Stimulated activated CD4-positive, alpha-beta T cell treated with anti-CD3 and anti-CD28 coated beads, Interleukin-12 subunit alpha, Interleukin-12 subunit beta, amount 100 ng/mL, for 48 hours (primary cell): ENCODE measurements around the gene CIDEA.
"Not testable (repeated sequence)": the region's sequence is repeated elsewhere in the genome, so short reads cannot be mapped to it uniquely, and the experiment has no call there.

Experiments used
- DNase-seq, 3 donors: peaks; one replicate each; pipeline ENCODE4 v3.0.0-alpha.2; 2020; ENCODE audit warnings: low read depth in 2 of 3, low spot score in 1 of 3

The CIDEA gene

DNA sequence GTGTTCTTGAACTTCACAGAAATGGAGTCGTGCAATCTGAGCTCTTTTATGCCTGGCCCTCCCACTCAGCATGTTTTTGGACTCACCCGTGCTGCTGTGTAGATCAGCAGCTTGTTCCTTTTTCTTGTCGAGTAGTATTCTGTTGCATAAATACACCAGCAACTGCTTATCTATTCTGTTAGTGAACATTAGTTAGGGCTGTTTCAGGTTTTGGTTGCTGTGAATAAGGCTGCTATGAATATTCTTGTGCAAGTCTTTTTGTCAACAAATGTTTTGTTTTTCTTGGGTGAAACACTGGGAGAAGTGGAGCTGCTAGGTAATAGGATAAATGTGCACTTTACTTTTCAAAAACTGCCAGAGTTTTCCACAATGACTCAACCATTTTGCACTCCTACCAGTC lies 15.3 kb upstream of the CIDEA start:
- DNase-seq, result no peak

DNA sequence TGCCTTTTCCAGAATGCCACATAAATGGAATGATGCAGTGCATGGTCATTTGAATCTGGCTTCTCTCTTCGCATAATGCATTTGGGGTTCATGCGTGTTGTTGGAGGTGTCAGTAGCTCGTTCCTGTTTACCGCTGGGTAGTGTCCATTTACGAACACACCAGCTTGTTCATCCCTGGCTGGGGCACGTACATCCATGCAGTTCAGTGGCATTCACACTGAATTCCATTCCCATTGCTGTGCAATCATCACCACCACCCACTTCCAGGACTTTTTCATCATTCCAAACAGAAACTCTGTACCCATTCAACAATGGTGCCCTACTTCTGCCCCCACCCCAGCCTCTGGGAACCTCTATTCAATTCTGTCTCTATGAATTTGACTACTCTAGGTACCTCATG lies 14.7 kb upstream of the CIDEA start:
- no peak for DNase-seq

DNA sequence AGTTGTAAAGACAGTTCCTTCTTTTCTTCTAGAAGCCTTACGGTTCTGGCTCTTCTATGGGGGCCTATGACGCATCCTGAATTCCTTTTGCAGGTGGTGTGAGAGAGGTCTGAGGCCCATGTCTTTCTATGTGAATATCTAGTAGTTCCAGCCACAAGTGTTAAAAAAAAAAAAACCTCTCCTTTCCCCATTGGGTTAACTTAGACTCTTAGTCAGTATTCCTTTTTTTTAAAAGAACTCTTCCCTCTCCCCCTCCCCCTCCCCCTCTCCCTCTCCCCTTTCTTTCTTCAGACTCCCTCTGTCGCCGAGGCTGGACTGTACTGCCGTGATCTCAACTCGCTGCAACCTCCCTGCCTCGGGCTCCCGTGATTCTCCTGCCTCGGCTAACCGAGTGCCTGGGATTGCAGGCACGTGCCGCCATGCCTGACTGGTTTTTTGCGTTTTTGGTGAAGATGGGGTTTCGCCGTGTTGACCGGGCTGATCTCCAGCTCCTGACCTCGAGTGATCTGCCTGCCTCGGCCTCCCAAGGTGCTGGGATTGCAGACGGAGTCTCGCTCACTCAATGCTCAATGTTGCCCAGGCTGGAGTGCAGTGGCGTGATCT lies 11.4 kb upstream of the CIDEA start:
- no peak for DNase-seq

DNA sequence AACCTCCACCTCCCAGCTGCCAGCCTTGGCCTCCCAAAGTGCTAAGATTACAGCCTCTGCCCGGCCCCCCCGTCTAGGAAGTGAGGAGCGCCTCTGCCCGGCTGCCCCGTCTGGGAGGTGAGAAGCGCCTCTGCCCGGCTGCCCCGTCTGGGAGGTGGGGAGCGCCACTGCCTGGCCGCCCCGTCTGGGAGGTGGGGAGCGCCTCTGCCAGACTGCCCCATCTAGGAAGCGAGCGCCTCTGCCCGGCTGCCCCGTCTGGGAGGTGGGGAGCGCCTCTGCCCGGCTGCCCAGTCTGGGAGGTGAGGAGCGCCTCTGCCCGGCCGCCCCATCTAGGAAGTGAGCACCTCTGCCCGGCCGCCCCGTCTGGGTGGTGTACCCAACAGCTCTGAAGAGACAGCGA lies 10.9 kb upstream of the CIDEA start:
- DNase-seq, result not testable (repeated sequence)

DNA sequence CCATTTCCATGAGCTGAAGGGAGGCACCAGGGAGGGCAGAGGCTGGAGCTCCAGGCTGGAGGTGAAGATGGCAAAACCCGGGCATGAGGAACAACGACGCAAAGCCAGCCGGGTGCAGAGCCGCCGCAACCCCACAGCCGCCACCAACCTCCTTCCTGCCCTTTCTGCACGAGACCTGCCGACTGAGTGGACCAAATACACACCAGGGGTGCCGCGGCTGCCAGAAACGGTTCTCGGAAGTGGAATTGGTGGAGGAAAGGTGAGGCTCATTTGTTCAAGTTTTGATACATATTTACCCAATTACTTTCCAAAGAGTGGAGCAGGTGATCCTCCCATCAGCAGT lies 8.4 kb upstream of the CIDEA start:
- no peak for DNase-seq

DNA sequence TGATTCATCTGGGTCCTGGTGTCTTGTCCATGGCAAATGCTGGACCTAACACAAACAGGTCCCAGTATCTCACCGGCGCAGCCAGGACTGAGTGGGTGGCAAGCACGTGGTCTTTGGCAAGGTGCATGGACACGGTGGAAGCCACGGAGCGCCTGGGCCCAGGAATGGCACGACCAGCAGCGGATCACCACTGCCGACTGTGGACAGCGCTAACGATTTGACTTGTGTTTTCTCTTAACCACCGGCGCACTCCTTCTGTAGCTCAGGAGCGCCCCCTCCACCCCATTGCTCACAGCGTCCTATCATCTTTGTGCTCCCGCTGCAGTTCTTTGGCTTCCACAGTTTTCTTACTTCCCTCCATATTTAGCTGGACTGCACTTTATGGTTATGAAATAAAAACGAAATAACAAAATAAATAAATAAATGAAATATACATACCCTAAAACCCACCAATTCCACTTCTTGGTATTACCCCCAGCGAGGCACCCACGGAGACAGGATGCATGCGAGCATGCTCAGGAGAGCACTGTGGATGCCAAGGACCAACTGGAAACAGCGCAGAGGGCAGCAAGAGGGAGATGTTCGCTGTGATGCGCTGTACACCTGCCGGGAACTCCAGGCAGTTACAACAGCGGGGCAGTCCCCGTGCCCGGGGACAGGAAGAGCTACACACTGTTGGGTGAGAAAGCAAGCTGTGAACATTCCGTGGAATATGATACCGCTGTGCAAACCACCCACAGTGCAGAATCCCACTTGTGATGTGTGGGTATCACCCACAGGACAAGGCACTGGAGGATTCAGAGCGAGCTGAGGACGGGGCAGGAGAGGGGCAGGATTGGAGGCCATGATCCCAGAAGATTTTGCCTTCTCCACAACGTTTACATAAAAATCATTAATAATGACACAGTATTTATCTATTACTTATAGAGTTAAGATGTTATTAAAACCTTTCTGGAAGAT lies 7.0 kb upstream of the CIDEA start:
- no peak for DNase-seq

DNA sequence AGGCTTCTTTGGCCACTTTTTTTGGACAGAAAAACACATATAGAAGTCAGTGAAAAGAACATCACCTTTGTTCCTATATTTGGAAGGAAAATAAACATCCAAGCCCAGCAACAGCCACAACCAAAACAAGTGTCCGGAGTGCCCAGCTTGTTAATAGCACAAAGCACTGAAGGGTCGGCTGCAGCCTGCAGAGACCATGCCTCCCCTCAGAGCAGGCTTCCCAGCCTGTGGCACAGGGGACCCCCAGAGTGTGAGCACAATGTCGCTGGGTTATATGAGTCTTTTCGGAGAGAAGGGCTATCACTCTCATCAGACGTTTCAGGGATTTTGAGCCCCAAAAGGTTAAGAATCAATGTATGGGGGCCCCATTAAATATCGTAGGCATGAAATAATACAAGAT lies 6.2 kb upstream of the CIDEA start:
- no peak for DNase-seq

DNA sequence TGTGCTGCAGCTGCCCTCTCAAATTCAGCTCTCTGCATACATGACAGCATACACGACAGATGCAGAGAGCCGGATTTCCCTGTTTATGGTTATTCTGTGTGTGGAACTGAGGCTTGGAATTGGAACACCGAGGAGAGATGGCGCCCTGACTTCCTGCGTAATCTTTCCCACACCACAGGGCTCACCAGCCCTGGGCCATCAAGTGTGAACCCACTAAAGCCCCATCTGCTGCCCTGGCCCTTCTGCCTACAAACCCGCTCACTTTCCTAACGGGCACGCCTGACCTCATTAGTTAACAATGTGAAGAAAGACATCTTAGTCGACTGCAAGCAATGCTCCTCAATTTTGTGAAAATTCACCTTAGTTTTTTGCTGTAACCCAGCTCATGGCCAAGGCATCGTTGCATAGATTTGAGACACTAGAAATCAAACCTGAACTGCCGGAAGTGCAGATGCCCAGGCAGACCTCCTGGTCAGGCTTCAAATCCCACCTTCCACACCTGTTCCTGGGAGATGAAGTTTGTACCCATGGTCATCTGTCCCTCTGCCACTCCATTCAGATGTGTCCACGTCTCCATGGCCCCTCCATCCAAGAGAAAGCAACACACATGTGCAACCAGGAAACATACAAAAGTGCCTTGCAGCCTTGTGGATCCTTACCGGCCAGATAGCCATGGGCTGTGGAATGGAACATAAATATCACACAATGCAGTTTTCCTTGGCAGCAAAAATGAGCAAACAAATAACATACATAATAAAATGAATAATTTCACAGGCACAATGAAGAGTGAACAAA lies 5.0 kb upstream of the CIDEA start:
- DNase-seq, result no peak

DNA sequence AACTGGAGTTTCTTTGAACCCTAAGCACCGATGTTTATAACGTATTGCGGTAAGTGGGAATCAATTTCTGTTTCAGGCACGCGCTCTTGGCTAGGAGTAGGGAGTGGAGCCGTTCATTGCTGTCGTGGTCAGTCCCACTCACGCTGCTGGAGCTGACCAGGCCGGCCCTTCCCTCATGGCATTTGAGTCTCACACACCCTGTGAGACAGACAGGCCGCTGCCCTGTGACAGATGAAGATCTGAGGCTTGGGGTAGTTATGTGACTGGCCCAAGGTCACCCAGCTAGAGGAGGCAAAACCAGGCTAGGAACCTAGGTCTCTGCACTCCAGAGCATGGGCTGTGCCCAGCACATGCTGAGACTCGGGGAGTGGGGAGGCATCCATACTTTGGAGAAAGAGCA lies 2.9 kb upstream of the CIDEA start:
- no peak for DNase-seq

DNA sequence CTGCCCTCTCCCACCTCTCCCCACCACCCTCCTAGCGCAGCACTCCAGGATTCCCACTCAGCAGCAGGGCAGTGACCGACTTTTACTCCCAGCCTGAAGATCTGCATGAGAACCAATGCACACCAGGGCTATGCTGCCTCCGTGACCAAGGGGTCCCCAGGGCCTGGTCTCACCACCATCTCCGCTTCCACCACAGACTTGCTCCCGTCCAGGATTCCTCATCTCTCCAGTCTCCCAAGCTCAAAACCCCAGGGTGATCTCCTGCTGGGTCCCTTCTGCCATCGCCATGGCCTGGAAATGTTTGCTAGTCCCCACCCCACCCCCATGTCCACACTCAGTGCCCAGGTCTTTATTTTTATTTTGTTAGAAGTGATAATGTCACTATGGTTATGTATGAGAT lies 2.1 kb upstream of the CIDEA start:
- DNase-seq, result no peak

DNA sequence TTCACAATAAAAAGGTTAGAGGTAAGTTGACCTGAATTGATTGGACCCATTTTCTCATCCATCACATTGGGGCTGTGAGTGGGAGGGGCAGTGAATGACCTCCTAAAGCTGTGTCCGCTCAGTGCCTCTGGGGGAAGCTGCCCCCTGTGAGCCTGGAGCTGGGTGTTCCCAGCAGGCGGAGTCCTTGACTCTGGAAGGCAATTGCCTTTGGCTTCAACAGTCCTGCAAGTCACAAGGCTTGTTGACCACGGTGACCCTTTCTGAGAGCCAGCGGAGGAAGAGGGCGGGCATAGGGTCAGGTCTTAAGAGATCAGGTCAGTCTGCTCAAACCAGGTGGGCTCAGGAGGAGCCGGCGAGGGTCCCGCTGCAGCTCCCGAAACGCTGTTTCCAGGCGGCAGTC lies 1.1 kb upstream of the CIDEA start:
- no peak for DNase-seq

DNA sequence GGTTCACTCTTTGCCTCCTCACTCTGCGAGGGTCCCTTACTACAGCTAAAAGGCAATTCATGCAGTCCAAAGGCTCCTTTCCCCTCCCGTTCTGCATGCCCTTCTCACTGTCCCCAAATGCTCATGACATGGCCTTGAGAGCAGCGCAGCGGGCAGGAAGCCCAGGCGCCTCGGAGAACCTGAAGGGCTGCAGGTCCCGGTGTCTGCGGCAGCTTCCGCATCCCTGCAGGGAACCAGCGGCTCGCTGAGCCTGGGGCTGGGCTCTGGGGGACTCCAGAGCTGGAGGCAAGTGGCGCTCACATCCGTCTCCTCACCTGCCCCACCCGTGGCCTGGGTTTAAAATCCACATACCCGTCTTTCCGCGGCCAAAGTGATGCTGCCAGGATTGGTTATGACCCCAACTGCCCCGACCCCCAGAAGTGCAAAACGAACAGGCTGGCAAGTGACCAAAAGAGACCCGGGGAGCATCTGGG lies 462 bp upstream of the CIDEA start:
- DNase-seq, result no peak

DNA sequence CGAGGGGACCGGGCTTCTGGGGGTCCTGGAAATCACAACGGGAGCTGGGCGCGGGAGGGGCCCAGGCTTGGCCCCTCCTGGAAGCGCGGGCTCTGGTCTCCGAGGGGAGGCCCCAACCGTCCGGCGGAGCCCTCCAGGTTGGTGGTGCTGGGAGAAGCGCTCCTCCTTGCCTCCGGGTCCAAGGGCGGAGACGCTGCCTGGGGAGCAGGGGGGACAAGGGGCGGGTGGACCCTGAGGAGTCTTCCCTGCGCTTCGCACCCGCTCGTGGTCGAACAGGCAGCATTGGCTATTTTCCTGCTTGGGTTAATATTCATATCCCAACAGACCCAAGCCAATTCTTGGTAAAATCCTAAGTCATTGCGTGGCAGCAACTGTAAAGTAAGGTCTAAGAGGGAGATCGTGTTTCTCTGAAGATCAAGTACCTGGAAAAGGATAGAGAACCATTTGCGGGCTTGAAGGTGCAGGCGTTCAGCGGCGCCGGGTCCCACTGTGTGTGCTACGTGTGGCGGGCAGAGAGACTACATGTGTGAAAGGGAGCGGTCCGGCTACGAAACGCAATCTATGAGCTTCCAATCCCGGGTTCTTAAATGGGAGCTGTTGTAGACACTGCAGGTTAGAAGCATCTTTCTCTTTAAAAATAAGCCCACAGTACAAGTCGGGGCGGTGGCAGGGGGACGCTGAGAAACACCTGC lies 805 bp downstream of the CIDEA start:
- DNase-seq, result no peak

DNA sequence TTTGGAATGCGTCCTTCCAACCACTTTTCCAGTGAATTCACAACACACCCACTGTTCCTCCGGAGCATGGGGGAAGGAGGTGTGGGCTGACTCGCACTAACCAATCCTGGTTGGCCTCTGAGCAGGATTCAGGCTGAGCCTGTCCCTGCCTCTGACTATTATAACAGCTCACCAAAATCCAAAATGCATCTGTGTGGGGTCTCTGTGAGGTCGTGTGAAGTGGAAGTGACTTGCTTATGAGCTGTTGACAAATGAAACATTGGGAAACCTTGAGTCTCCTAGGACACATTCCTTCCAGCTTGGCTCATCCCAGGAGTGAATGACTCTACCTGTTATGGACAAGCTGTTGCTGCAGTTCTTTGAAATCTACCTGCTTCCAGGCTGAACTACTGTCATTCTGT lies 1.5 kb downstream of the CIDEA start:
- DNase-seq, result no peak

DNA sequence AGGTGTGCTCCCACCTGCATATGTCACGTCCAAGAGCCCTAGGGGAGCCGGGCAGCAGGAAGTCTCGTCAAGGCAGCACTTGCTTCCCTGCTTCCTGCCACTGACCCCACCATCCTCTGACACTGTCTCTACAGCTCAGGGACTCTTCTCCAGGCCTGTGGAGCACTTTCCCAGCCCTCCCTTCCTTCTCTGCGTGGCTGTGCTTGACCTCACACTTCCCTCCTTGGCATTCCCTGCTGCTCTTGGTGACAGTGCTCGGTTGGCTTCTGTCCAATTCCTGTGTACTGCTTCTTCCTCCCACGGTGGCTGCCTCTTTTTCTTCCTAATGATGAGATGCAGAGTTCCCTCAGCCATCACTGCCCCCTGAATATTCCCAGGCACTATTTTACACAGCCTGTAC lies 2.8 kb downstream of the CIDEA start:
- DNase-seq, result no peak

DNA sequence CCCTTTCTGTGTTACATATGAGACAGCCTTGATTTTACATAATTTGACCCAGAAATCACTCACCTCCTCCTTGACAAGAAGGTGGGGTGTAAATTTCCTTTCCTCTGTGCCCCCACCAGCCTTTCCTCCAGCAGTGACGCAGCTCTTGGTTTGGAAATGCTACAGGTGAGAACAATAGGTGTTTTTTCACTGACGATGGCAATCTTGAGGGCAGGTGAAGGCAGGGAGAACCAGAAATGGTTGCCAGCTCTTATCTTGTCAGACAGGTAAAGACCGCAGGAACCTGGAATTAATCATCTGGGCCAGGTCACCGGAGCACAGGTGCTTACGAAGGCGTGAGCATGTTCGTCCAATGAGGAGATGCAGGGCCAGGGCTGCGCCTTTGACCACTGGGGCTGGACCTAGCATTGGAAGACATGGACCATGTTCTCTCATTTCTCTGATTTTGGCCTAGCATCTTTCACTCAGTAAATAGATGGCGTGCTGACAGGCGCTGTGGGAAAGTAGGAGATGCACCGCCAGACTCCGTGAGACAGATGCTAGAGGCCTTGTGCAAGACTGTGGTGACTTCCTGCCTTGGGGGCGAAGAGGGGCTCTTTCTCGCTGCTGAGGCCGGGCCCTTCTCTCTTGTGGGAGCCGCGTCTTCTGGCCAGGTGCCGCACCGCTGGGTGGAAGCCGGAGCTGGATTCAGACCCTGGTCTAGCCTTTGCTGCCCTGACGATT lies 4.0 kb downstream of the CIDEA start:
- no peak for DNase-seq

DNA sequence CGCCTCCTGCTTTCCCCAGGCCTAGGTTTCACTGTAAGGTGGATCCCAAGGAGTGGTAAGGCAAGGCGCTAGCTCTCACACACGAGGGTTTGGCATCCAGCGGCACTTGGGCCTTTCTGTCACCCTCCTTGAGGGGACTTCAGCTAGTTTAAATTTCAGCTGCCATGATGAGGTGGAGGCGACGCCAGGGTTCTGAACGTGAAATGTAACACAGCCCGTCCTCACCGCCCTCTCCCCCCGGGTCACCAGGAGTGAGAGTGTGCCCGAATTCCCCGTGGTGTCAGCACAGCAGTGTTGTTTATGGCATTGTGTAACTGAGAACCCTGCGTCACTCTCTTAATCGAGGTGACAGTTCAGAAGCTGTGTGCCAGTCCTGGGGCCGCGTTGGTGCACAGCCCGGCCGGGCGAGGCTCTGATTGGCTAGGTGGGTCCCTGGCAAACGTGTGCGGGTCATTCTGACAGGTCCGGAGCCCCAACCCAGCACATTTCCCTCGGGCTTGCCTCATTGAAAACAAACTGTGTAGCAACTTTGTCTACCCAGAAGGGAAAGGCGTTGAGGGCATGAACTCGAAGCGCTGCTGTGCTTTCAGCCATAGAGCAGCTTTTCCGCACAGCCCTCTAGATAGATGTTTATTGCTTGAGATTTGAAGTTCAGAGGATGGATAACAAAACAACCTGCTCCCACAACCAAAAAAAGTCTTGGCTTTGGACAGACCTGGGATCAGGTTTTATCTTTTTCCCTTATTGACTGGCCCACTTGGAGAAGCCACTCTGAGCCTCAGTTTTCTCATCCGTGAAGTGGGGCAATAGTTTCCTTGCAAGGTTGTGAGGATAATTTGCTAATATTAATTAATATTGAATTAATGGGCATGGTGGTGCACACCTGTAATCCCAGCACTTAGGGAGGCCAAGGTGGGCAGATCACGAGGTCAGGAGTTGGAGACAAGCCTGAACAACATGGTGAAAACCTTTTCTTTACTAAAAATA lies 4.9 kb downstream of the CIDEA start:
- no peak for DNase-seq

DNA sequence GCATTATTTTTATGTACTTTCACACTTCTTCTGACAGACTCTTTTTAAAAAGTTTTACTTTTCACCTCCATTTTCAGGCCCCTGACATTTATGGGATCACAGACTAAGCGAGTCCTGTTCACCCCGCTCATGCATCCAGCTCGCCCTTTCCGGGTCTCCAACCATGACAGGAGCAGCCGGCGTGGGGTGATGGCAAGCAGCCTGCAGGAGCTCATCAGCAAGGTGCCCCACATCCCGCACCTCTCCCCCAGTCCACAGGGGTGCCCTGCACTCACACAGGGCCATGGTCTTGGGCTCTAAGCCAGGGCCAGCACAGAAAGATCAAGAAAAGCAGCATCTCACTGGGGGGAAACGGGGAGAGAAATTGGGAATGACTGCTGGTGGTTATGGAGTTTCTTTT lies 8.6 kb downstream of the CIDEA start:
- DNase-seq, result no peak

DNA sequence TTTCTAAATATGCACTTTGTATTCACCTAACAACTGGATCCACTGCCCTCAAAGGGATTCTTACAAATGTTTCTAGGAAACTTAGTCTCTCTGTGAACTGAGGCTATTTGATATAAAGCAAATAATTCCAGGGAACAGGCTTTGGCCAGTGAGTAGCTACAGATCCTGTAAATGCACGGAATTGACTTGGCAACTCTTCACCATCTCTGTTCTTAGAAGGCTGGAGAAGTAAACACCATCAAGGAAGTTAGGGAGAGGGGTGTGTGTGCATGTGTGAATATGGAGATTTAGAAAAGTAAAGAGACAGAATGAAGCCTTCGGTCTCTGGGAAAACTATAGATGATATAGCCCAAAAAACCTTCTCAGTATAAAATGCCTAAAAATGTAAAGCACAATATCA lies 10.7 kb downstream of the CIDEA start:
- no peak for DNase-seq
